Omental fat pad (tissue), 4 donors: ENCODE results near the gene LYPD4. TPM values are rescaled to one million over a fixed set of nuclear protein-coding genes. Genes with fewer than 3 reads are reported as not detected.

Experiments
- ATAC-seq: fragments of 150-250 bp; one replicate; pipeline ENCODE4 v1.9.1; 2016; ENCODE audit warnings: mild to moderate bottlenecking, moderate library complexity; ENCODE audit not compliant: low FRiP score
- DNase-seq: peaks from one replicate; pipeline ENCODE4 v3.0.0-alpha.2; 2019; ENCODE audit warnings: low spot score
- total RNA-seq, 4 donors: library from RNA; depleted of rRNA; stranded (reverse); fragments of >200 nt; gene quantifications; one replicate each; pipeline ENCODE4 v1.1.0, GENCODE V29; 2016
- TF ChIP-seq, protein P1 (sequence below), 3 donors: fragments of 450-650 bp; IDR thresholded peaks; one replicate each; pipeline ENCODE4 v1.5.1; 2016 to 2017; ENCODE audit warnings: antibody characterized with exemption in 3 of 3, mild to moderate bottlenecking in 3 of 3, moderate library complexity in 2 of 3

LYPD4 gene, protein sequence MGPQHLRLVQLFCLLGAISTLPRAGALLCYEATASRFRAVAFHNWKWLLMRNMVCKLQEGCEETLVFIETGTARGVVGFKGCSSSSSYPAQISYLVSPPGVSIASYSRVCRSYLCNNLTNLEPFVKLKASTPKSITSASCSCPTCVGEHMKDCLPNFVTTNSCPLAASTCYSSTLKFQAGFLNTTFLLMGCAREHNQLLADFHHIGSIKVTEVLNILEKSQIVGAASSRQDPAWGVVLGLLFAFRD
- not detected for total RNA-seq

DNA sequence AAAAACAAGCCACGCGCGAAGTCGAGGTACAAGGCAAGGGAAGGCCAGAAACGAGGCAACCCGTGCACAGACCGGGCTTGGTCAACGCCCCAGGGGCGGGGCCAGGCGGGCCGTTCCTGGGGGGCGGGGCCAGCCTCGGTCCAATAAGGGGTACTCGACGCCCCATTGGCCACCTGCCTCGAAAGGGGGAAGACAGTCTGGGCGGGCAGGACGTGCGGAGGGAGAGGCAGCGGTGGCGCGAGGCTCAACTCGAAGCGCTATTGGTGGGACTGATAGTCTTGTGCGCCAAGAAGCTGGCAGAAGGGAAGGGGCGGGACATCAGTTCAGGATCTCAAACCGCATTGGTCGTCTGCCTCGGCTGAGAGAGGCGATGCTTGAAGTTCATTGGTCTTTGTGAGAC, at the start of gene LYPD4:
Gene LYPD4, minus strand, starts transcription at position 83 of the 400 bp plus-strand sequence. CDS start 5,398 bp downstream, outside the sequence.
- ATAC-seq (no peak), DNase-seq (no peak)
- TF ChIP-seq, protein P1, sequence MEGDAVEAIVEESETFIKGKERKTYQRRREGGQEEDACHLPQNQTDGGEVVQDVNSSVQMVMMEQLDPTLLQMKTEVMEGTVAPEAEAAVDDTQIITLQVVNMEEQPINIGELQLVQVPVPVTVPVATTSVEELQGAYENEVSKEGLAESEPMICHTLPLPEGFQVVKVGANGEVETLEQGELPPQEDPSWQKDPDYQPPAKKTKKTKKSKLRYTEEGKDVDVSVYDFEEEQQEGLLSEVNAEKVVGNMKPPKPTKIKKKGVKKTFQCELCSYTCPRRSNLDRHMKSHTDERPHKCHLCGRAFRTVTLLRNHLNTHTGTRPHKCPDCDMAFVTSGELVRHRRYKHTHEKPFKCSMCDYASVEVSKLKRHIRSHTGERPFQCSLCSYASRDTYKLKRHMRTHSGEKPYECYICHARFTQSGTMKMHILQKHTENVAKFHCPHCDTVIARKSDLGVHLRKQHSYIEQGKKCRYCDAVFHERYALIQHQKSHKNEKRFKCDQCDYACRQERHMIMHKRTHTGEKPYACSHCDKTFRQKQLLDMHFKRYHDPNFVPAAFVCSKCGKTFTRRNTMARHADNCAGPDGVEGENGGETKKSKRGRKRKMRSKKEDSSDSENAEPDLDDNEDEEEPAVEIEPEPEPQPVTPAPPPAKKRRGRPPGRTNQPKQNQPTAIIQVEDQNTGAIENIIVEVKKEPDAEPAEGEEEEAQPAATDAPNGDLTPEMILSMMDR (IDR thresholded peaks at IDR 0.05) = no peak

DNA sequence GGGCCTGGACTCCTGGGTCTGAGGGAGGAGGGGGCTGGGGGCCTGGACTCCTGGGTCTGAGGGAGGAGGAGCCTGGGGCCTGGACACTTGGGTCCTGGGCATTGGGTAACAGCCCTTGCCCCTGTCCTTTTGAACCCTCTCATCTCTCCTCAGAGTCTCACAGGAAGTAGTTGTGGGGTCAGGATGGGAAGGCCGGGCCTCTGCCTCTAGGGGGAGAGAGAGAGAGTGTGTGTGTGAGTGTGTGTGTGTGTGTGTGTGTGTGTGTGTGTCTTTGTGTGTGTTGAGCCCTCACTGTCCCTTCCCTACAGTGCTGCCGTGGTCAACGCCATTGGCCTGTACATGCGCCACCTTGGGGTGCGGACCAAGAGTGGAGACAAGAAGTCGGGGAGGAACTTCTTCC, 49.4 kb upstream of the LYPD4 start:
- ATAC-seq (no peak), DNase-seq (no peak)
- TF ChIP-seq, protein P1 (IDR thresholded peaks at IDR 0.05) = no peak

DNA sequence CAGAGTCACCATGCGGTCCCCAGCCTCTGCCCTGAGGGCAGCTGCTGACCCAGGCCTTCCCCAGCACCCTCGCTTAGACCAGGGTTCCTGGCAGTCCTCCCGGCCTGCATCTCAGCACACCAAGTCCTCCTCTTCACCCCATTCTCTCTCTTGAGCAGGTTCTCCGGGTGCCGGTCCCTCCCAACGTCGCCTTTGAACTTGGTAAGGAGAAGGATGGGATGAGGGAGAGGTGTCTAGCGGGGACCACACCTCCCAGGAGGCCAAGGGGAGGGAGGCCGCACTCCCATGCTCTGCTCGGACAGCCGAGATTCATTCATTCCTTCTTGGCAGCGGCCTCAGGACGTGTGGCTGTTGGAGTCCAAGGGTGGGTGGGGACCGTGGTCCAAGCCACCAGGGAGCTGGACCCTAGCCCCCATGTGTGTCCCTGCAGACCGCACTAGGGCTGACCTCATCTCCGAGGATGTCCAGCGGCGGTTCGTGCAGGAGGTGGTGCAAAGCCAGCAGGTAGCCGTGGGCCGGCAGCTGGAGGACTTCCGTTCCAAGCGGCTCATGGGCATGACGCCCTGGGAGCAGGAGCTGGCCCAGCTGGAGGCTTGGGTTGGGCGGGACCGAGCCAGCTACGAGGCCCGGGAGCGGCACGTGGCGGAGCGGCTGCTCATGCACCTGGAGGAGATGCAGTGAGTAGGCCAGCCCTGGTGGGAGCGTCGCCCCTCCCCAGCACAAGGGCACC, 47.9 kb upstream of the LYPD4 start:
- ATAC-seq (no peak), DNase-seq (no peak)
- TF ChIP-seq, protein P1 (IDR thresholded peaks at IDR 0.05) = no peak

DNA sequence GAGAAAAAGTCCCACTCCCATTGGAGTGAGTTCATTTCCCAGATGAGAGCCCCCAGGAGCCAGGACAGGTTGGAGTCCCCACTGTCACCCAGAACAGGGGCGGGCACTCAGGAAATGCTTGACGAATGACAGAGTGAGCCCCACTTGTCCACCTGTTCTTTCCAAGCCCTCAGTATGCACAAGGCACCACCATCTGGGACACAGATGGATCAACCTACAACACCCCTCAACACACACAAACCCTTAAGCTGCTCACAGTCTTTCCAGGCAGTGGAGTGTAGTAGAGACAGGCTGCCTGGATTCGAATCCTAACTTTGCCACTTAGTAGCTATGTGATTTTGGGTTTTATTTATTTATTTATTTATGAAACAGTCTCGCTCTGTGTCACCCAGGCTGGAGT, 46.5 kb upstream of the LYPD4 start:
- DNase-seq = no peak
- TF ChIP-seq, protein P1 (IDR thresholded peaks at IDR 0.05) = no peak
- ATAC-seq = no peak

DNA sequence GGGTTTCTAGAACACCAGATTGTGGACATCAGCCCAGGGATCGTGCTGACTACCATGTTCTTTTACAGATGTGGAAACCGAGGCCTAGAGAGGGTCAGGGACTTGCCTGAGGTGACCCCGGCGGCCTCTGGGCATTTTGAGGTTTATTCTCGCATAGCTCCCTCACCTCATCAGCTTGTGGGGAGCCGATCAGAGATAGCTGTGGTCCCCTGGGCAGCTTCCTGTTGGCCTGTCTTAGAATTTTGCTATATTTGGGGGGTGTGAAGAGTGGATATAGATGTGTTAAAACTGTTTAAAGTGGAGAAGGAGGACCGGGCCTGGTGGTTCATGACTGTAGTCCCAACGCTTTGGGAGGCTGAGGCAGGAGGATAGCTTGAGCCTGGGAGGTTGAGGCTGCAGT, 45.4 kb upstream of the LYPD4 start:
- DNase-seq = no peak
- ATAC-seq = no peak
- TF ChIP-seq, protein P1 (IDR thresholded peaks at IDR 0.05) = no peak

DNA sequence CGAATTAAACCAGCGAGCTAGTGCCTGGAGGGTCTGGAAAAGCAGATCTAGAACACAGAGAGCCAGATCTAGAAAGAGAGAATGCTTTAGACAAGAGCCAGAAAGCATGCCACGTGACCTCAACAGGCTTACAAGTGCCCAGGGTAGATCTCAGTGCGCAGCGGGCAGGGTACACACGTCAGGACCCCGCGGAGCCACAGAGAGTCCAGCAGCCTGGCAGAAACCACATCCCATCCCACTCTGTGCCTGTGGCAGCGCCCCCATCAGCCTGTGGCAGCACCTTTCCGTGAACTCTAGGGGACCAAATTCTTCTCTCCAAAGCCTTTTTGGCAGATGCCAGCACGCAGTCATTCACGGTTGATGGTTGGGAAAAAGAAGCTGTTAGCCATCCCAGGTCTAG, 44.4 kb upstream of the LYPD4 start:
- TF ChIP-seq, protein P1 (IDR thresholded peaks at IDR 0.05) = no peak
- ATAC-seq (no peak), DNase-seq (no peak)
